ENCODE data around the gene NDUFV3. TPM values are rescaled to one million over a fixed set of nuclear protein-coding genes. Genes with fewer than 3 reads are reported as not detected.
"Not testable (repeated sequence)": the region's sequence is repeated elsewhere in the genome, so short reads cannot be mapped to it uniquely, and the experiment has no call there.

The NDUFV3 gene
- polyA plus RNA-seq, 4 donors: 35.4 to 39.2 (median 37.7) TPM

GRCh38 chr21:42855171-42855936, 37.8 kb upstream of the NDUFV3 start:
- no peak for DNase-seq (ENCODE audit: low read depth in 4 of 4, low spot score in 3 of 4)

GRCh38 chr21:42855937-42856335, 37.2 kb upstream of the NDUFV3 start:
- no peak for DNase-seq (ENCODE audit: low read depth in 4 of 4, low spot score in 3 of 4)

GRCh38 chr21:42857216-42857615, 35.9 kb upstream of the NDUFV3 start:
- no peak for DNase-seq (ENCODE audit: low read depth in 4 of 4, low spot score in 3 of 4)

- DNase-seq (ENCODE audit: low read depth in 4 of 4, low spot score in 3 of 4): no peak
These were observed 34.8 kb upstream of the NDUFV3 start for GRCh38 chr21:42858185-42858847.

GRCh38 chr21:42858957-42859890, 33.9 kb upstream of the NDUFV3 start:
- DNase-seq (ENCODE audit: low read depth in 4 of 4, low spot score in 3 of 4): no peak

GRCh38 chr21:42859891-42860230, 33.2 kb upstream of the NDUFV3 start:
- DNase-seq (ENCODE audit: low read depth in 4 of 4, low spot score in 3 of 4): no peak

- DNase-seq (ENCODE audit: low read depth in 4 of 4, low spot score in 3 of 4): no peak
These were observed 32.8 kb upstream of the NDUFV3 start for GRCh38 chr21:42860345-42860744.

- no peak for DNase-seq (ENCODE audit: low read depth in 4 of 4, low spot score in 3 of 4)
These were observed 31.7 kb upstream of the NDUFV3 start for GRCh38 chr21:42861311-42861847.

- no peak for DNase-seq (ENCODE audit: low read depth in 4 of 4, low spot score in 3 of 4)
These were observed 31.2 kb upstream of the NDUFV3 start for GRCh38 chr21:42861848-42862400.

- DNase-seq (ENCODE audit: low read depth in 4 of 4, low spot score in 3 of 4): no peak
These were observed 30.2 kb upstream of the NDUFV3 start for GRCh38 chr21:42862774-42863503.

- no peak for DNase-seq (ENCODE audit: low read depth in 4 of 4, low spot score in 3 of 4)
These were observed 29.6 kb upstream of the NDUFV3 start for GRCh38 chr21:42863504-42863870.

- no peak for DNase-seq (ENCODE audit: low read depth in 4 of 4, low spot score in 3 of 4)
These were observed 28.8 kb upstream of the NDUFV3 start for GRCh38 chr21:42864286-42864685.

GRCh38 chr21:42864815-42865775, 28.0 kb upstream of the NDUFV3 start:
- DNase-seq (ENCODE audit: low read depth in 4 of 4, low spot score in 3 of 4): no peak

GRCh38 chr21:42865776-42866160, 27.3 kb upstream of the NDUFV3 start:
- DNase-seq (ENCODE audit: low read depth in 4 of 4, low spot score in 3 of 4): no peak

GRCh38 chr21:42868196-42868595, 24.9 kb upstream of the NDUFV3 start:
- no peak for DNase-seq (ENCODE audit: low read depth in 4 of 4, low spot score in 3 of 4)

GRCh38 chr21:42873096-42873495, 20.0 kb upstream of the NDUFV3 start:
- no peak for DNase-seq (ENCODE audit: low read depth in 4 of 4, low spot score in 3 of 4)

GRCh38 chr21:42875811-42876210, 17.3 kb upstream of the NDUFV3 start:
- not testable (repeated sequence) for DNase-seq (ENCODE audit: low read depth in 4 of 4, low spot score in 3 of 4)

GRCh38 chr21:42878678-42878992, 14.5 kb upstream of the NDUFV3 start:
- peak in 1 of 4 donors; percentile 4 for DNase-seq (ENCODE audit: low read depth in 4 of 4, low spot score in 3 of 4)
